TTC549 (cell line): ENCODE results near the gene TNK2.

ENCODE experiments used
- FAIRE-seq: peaks from 2 replicates; lab custom pipeline; 2012; peaks lifted over from hg19 to GRCh38; lab: Jason Lieb, UNC

TNK2 gene

DNA sequence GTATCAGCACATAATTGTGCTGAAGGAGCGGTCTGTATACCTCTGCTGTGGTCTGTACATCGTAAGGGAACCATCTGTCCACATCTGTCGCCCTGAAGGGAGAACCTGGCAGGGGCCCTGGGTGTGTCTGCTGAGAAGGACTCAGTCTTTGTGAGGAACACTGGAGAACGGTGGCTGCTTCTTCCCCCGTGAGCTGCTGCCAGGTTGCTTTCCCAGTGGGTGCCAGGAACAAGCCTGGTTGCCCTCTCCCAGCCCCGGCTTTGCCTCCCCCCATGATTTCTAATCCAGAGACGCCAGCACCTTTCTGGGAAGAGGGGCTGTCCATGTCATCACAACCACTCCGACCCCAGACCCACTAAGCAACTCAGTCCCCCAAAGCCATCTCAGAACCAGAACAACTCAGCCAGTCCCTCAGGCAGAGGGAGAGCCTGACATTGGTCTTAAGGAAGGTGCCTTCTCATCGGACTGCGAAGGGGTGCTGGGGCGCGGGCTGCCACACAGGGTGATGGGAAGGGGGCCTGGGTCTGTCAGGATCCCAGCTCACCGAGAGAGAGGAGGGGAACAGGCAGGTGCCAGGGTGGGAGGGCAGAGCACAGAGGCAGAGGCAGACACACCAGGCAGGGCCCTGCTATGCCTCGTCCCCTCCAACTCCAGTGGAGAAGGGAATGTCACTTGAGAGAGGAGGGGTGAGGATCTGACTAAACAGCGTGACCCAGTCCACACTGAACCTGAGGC, 8.5 kb downstream of the TNK2 start:
- FAIRE-seq: no peak

DNA sequence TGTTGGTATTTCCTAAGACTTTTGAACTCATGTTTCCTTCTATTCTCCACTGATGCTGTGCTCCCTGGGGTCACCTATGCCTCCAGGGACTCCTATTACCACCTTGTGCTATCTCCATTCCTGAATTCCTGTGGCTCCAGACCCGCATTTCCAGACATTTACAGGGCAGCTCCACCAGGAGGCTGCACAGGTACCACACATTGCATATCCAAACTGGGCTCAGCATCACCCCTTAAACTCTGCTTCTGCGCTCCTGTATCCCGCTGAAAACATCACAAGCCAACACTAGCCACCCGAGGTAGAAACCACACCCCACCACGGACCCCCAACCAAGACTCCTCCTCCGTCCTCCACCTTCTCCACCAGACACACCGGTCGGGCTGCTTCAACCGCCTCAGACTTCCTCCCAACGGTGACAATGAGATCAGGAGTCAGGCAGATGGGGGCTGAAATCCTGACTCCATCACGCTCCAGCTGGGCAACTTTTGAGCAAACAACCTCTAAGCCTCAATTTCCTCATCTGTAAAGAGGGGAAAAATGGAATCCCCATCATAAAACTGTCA, 10.4 kb downstream of the TNK2 start:
- FAIRE-seq: no peak

DNA sequence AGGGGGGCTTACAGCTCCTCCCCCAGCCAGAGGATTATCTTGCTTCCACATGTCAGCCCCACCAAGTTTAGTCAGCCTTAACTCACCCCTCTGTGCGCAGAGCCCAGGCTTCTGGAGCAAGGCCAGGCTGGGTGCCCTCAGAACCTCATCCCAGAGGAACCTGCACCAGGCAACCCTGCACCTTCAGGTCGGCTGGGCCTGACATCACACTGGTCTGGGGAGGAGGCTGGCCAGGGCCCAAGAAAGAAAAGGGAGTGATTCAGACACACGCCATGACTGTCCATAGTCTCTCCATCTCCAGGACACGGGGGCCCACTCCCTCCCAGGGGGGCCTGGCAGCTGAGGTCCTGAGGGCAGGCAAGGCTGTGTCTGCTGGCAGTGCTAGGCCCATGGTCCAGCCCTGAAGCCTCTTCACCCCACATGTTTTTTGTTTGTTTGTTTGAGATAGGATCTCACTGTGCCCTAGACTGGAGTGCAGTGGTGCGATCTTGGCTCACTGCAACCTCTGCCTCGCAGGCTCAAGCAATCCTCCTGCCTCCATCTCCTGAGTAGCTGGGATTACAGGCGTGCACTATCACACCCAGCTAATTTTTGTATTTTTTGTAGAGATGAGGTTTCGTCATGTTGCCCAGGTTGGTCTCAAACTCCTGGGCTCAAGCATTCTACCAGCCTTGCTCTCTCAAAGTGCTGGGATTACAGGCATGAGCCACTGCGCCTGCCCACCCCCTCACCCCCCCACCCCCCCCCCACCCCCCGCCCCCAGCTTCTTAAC, 11.1 kb downstream of the TNK2 start:
- no peak for FAIRE-seq

DNA sequence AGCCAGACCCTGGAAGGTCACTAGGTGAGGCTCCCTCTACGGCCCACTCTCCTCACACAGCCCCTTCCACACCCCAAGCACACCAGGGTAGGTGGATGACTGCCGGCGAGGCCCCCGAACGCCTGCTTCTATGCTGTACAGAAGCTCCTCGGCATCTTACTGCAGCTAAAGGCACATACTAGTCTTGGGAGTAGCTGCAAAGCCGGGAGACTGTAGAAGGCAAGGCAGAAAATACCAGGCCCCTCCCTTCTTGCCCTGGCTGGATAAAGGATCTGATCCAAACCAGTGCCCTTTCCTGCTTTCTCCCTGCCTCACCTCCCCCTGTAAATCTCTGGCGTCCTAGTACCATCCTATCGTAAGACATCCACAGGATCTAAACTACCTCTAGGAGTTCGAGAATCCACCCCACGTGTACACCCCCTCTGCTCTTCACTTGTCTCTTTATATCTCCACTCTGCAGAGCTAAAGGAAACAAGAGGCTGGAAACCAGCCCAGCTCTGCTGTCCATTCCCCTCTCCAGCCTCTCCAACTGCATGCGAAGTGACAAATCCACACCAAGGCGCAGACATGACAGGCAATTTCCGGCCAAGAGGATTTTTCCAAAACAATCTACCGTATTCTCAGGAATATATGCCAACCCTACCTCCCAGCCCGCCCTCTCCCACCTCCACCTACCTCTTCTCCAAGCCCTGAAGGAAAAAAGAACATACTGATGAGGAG, 11.8 kb downstream of the TNK2 start:
- no peak for FAIRE-seq

DNA sequence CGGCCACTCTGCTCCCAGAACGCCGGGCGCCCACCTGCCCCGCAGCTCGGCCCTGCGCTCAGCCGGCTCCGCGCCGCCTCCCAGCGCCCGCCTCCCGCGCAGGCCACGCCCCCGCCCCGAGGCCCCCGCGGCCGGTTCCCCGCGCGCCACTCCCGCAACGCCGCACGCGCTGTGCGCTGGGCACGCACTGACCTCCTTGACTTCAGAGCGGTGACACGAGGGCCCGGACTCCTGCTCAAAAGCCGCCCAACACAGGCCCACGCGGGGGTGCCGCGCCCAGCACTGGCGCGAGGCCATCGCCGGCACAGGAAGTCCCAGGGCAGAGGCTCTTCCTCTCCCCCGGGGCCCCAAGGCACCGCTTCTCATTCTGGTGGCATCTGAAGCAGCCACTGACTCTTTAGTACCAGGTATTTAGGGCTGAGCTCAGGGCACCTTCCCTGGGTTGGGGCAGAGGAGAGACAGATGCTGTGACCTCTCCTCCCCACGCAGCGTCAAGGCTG, 12.4 kb downstream of the TNK2 start:
- FAIRE-seq: no peak

DNA sequence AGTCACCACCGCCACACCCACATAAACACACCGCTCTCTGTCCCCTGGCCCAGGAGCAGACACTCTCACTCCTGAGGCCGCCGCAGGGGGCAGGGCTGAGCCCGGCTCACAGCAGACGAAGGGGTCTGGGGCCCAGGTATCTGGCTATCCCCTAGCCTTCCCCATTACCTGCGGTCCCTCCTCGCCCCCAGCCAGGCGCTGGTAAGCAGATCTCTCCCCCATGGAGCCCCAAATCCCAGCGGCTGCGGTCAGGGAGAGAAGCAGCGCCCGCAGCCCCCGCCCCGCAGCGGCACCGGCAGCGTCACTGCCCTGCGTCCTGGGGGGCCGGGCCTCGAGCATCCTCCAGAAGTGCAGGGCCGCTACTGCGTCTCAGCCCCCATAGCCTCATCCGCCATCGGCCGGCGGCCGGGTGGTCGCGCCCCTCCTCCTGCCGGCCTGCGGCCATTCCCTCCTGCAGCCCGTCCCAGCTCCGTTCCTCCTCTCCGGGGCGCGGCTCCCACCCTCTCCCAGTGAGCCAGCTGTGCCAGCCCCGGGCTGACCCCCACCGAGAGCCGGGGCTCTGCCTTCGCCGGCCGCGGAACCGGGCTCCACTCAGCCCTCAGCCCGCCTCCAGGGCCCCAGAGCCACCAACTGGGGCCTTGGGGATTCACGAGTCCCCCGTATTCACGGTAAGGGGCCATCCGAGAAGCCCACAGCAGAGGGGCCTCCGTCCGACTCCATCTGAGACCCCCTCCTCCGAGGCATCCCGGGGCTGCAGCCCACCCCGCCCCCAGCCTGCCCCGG, 13.1 kb downstream of the TNK2 start:
- FAIRE-seq: no peak

DNA sequence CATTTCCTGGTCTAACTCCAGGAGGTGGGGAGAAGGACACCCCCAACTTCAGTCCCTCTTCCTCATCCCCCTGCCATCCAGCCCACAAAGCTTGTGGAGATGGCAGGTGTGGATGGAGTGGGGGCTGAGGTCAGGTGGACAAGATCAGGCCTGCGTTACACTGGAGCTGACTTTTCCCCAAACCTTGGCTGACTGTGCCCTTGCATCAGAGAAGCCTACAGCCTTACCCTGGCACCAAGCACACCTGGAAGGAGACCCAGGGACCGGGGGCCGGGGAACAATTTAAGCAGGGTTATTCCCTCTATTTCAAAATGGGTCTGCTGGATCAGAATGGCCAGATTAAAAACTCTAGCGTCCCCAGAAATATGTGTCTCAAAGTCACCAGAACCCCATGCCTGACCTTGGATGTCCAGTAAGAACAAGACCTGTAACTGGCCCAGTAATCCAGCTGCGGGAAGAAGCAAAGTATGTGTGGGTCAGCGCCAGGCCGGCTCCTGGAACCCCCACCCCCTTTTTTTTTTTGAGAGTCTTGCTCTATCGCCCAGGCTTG, 14.4 kb downstream of the TNK2 start:
- FAIRE-seq: no peak

DNA sequence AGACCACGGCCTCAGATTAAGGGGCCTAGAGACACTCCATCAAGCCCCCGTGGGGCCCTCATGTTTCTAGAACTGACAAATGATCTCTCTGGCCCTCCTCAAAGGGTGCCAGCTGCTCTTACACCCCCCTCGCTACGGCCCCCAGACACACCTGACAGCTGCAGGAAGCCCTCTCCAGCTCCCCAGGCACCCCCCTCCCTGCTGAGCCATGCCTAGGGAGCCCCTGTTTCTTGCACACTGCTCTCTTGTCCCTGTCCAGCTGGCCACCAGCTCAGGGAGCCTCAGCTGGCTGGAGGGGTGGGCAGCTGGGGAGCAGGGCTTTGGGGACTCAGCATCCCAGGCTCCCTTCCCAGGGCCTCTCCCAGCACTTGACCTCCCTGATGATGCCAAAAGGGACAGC, 14.8 kb downstream of the TNK2 start:
- FAIRE-seq: no peak

DNA sequence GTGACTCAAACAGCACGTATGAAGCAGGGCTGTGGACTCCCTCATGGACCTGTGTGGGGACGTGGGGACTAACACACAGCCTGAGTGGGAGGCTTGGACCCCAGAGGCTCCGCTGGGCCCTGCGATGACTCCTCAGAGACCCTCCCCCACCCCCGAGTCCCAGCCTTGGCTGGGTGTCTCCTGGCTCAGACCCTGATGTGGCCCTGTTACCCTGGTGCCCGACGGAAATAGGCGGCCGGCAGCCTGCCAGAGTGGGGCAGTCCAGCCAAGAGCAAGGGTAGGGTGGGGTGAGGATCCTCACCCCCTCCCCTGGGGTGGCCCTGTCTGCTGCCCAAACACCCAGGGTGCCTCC, 15.3 kb downstream of the TNK2 start:
- no peak for FAIRE-seq

DNA sequence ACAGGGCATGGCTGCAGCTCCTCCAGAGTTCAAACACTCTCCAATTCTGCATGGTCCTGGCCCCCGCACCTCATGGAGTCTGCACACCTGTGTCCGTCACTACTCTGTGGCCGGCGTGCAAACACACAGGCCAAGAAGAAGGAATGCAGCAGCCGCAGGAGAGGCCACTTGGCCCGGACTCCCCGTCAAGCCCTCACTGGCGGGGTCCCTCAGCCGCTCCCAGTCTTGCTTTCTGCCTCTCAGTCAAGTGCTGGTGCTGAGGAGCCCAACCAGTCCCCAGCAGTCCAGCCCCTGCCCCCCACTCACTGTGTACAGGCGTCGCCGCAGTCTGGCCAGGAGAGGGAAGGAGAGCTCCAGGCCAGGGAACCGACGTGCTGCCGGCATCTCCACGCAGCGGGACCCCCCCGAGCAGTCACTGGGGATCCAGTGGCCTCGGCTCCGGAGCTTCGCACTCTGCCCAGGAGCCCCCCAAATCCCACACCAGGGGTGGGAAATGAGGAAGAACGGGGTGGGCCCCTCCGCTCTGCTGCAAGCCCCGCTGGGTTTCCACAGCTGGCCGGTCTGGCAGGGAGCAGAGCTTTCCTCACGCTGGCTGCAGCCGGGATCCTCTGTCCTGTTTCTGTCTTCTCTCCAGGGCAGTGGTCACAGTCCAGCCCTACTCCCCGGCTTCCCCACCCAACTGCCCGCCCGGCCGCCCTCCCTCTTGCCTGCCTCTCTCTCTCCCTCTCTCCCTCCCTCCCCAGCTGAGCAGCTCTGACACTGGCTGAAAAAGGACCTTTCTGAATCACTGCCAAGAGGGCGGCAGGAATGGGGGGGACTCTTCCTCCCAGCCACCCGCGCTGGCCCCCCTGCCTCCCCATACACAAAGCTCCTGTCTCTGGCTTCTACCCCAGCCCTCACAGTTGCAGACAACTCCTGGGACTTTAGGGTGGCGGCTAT, 16.0 kb downstream of the TNK2 start:
- no peak for FAIRE-seq

DNA sequence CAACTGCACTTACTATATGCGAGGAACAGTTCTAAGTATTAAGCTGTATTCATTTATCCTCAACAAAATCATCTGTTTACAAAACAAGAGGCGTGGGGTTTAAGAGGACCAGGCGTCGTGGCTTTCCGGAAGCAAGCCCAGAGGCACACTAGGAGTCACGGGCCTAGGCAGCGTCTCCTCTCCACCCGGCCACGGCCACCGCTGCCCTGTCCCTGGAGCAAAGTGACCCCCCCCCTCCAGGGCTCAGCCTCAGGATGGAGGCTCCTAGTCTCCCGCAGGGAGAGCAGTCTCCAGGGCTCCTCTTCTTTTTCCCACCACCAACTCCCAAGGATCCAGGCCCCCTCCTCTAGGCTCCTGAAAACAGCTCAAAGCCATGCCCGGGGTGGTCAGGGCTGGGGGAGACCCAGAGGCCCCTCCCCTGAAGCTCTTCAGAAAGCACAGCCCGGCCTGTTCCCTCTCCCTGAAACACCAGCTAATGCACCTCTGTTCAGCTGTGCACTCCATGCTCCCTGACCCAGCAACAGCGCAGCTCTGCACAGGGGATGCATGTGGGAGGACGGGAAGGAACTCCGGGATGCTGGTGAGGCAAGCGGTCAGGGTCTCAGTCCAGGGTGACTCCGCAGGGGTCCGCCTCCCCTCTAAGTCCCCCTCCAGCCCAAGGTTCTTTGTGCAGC, 16.8 kb downstream of the TNK2 start:
- no peak for FAIRE-seq

DNA sequence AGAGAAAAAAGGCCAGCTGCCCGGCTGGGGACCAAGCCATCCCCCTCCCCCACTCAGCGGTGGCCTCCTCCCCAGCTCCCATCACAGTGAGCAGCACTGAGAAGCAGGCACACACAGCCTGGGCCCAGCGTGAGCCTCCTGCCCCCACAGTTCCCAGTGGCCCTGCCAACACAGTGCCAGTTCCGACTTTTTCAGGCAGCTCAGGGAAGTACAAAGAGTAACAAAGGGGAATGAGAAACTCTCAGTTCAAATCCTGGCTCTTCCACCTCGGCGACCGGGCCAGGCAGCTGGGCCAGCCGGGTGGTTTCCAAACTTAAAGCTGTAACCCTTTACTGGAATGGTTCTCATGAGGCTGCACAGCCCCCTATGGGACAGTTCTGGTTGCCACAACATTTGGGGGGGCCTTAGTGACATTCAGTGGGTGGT, 18.5 kb downstream of the TNK2 start:
- no peak for FAIRE-seq

DNA sequence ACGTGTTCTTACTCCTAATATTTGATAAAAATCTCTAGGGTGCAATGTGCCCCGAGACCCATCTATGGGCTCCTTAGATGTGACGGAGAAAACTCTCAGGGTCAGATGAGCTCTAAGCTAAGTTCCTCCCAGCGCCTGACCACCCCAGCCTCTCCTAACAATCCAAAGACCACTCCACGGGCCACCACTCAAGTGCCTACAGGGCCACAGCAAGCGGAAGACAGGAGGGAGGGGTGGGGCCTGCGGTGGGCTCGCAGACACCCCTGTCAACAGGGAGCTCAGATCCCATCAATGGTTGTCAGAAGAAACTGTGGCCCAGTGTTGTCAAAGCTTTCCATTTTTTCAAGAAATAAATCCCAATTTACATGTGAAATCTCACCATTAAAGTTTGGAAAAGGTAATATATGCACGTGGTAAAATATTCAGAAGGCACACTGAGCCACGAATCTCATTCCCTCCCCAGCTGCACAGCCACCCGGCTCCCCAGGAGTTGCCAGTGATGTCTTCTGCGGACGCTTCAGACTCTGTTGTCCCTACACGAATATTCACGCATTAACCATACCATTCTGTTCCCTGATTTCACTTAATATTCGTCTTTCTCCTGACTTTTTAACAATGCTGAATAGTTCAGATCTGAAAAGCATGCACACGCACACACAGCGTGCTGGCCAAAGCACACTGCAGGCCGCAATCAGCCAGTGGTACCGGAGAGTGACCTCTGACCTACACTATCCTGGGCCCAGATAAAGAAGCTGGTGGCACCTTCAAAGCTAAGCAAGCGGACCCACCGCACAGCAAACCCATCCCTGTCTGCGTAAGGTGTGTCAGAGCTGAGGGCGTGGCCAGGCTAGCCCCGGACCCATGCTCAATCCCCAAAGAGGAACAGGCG, 19.1 kb downstream of the TNK2 start:
- no peak for FAIRE-seq

DNA sequence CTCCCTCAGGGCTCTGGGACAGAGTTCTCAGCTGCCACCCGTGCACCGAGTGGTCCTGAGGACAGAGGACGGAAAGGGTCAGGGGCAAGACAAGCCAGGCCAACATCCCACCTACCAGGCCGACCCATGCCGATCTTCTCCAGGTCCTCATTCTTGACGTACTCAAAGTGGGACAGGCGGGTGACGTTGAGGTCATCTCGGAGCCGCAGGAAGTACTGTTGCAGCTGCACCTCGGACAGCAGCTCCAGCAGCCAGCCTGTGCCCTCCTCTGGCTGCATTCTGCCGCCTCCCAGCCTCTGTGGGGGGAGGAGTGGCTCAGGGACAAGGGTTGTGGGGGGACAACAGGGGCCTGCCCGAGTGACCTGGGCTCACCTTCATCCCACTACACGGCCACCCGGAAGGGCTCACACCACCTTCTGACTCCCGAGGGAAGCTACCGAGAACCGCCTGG, 20.0 kb downstream of the TNK2 start:
- FAIRE-seq: no peak

DNA sequence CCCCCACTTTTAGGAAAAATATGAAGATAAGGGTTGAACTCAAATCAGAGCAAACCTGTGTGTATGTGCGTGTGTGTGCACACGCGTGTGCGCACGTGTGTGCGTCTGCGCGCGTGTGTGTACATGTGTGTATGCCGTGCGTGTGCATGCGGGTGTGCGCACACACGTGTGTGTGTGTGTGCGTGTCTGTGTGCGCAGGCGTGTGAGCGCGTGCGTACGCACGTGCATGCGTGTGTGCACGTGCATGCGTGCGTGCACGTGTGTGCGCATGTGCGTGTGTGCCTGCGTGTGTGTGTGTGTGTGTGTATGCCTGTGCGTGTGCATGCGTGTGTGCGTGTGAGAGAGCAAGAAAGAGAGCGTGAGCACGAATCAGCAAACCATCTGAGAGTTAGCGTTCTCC, 20.7 kb downstream of the TNK2 start:
- no peak for FAIRE-seq

DNA sequence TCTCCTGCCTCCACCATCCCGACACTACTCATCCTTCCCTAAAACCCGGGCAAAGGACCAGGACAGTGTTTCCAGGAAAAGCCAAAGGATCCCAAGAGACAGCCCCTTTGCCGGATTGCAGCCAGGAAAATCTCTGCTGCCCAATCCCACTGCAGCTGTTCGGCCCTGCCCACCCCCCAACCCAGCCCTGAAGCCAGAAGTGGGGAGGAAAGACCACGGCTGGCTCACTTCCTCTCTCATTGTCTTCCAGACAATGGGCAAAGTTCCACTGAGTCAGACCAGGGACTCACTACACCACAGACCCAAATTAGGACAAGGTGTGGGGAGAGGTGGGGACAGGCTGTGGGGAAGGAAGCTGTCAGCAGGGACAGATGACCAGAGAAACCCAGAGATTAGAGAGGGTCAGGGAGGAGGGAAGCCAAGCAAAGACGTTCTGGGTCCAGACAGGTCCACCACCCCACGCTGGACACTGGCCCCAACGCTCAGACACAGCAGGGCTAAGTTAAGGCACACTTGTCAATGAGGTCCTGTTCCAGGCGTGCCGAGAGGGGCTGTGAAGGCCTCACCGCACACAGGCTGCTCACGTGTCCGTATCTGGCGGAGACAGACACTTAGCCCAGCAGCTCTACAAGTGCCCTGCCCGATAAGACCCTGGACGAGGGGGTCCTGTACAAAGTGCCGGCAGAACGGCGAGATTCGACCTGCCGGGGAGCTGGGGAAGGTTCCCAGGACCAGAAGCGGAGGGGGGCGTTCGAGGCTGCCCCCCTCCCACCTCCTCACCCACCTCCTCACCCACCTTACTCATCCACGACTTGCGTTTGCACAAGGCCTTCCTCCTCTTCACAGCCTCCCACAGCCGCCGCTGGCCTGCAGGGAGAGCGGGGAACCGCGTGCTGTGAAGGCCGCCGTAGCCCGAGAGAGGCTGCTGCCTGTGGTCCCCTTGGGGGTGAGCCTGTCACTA, 21.9 kb downstream of the TNK2 start:
- FAIRE-seq: no peak

DNA sequence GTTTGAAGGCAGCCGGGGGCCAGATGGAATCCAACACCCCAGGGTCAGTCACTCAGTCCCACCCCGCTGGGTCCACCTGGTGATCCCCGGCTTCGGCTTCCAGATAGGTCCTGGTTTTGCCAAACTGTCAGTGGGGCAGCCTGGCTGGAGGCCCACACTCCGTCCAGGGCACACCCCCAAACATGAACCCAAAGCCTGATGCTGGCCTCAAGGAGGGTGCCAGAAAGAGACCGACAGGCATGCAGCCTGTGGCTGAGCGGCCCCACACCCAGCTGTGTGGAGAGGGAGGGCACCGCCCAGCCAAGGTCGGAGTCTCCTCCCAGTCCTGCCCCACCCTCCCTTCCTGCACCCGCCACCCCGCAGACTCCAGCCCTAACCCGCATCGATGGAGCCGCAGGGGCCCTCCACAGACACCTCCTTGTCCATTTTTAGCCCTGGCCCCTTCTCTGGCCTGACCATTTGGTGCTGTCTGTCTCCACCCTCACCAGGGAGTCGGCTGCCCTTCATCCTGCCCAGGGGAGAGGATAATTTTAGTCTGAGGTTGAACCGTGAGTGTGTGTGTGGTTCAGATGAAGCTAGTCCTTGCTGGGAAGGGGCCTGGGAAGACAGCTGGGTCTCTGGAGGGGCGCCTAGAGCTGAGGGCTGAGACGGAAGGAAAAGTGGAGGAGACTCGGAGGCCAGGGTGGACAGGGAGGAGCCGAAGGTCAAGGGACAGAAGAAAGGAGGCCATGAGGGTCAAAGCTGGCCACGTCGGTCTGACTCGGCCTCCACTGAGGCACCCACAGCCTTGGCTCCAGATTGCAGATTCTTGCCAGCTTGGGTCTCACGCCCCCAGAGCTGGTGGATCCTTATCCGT, 23.1 kb downstream of the TNK2 start:
- FAIRE-seq: no peak
